Fibroblast of lung (primary cell): ENCODE results near the gene DRAXIN. TPM values are rescaled to one million over a fixed set of nuclear protein-coding genes. Genes with fewer than 3 reads are reported as not detected.

Source experiments
- DNase-seq, 2 donors: peaks; one replicate each; pipeline versions ENCODE4 v3.0.0 to v3.0.0-alpha.2; 2010; ENCODE audit warnings: low read depth in 2 of 2
- H2AFZ ChIP-seq: 2 replicates; pipeline ENCODE4 v1.5.1; 2012; ENCODE audit warnings: low read length, control low read depth, inconsistent platforms
- H3K27ac ChIP-seq: 2 replicates; pipeline ENCODE4 v1.5.1; 2011; ENCODE audit warnings: low read length, control low read depth; ENCODE audit not compliant: insufficient read depth
- H3K27me3 ChIP-seq: 2 replicates; pipeline ENCODE4 v1.5.1; 2011; ENCODE audit warnings: mild to moderate bottlenecking, low read length; ENCODE audit not compliant: control insufficient read depth, insufficient read depth
- H3K36me3 ChIP-seq: 2 replicates; pipeline ENCODE4 v1.5.1; 2011; ENCODE audit warnings: low read length; ENCODE audit not compliant: control insufficient read depth, insufficient read depth
- H3K4me1 ChIP-seq: 2 replicates; pipeline ENCODE4 v1.5.1; 2011; ENCODE audit warnings: low read length; ENCODE audit not compliant: control insufficient read depth, insufficient read depth; ENCODE audit errors: extremely low read depth
- H3K4me2 ChIP-seq: 2 replicates; pipeline ENCODE4 v1.5.1; 2011; ENCODE audit warnings: low read length, control low read depth; ENCODE audit not compliant: insufficient read depth; ENCODE audit errors: extremely low read depth
- H3K4me3 ChIP-seq, 4 experiments: fragments of 200-600 bp in 1 of 4; sonication (generic) in 1 of 4; replicated peaks in 1 of 4; 2 replicates each; pipeline ENCODE4 v1.5.1; 2011 to 2016; ENCODE audit warnings: low read length in 4 of 4, low read depth in 3 of 4, mild to moderate bottlenecking in 3 of 4, control low read depth in 2 of 4, inconsistent platforms in 1 of 4, mixed read lengths in 1 of 4; ENCODE audit not compliant: insufficient read depth in 1 of 4; ENCODE audit errors: control extremely low read depth in 1 of 4
- H3K79me2 ChIP-seq: 2 replicates; pipeline ENCODE4 v1.5.1; 2012; ENCODE audit warnings: mild to moderate bottlenecking, low read length, inconsistent platforms; ENCODE audit not compliant: control insufficient read depth, insufficient read depth
- H3K9ac ChIP-seq: 2 replicates; pipeline ENCODE4 v1.5.1; 2011; ENCODE audit warnings: mild to moderate bottlenecking, low read length, control low read depth; ENCODE audit not compliant: insufficient read depth
- H3K9me3 ChIP-seq: 2 replicates; pipeline ENCODE4 v1.5.1; 2012; ENCODE audit warnings: low read depth, low read length; ENCODE audit not compliant: control insufficient read depth, insufficient read depth
- H4K20me1 ChIP-seq: 2 replicates; pipeline ENCODE4 v1.5.1; 2011; ENCODE audit warnings: low read length; ENCODE audit not compliant: control insufficient read depth, insufficient read depth; ENCODE audit errors: extremely low read depth
- CTCF ChIP-seq, 2 donors: IDR thresholded peaks in 1 of 2; conservative IDR thresholded peaks in 1 of 2; 1 replicate in 1 of 2; 2 replicates in 1 of 2; pipeline ENCODE4 v1.5.1; 2011 to 2012; ENCODE audit warnings: low read length in 2 of 2, control low read depth in 1 of 2, inconsistent platforms in 1 of 2, low read depth in 1 of 2, mild to moderate bottlenecking in 1 of 2
- EZH2 ChIP-seq: IDR thresholded peaks from 2 replicates; pipeline ENCODE4 v1.5.1; 2012; ENCODE audit warnings: low read length, control low read depth, mild to moderate bottlenecking; ENCODE audit errors: missing control alignments
- polyA plus RNA-seq, 2 donors: library from polyadenylated mRNA; depleted of rRNA in 1 of 2; stranded (reverse) in 1 of 2; unstranded in 1 of 2; fragments of >200 nt; gene quantifications; 2 replicates each; pipeline ENCODE4 v1.2.1, GENCODE V29; 2011 to 2012; ENCODE audit warnings: missing spikeins in 1 of 2
- total RNA-seq: library from RNA; depleted of rRNA; stranded (reverse); fragments of >200 nt; gene quantifications from 2 replicates; pipeline ENCODE4 v1.2.1, GENCODE V29; 2014

DRAXIN gene
- total and polyA plus RNA-seq, 2 donors (not counting 1 experiment from before 2014, with no cell fraction given): 0.03 to 0.50 TPM

GRCh38 chr1:11704194-11704529 lies 12.7 kb downstream of the DRAXIN start:
- H3K9ac ChIP-seq: no peak overlapping the region
- H3K9me3 ChIP-seq: no peaks in the 10 kb centered on the region
- TF ChIP-seq CTCF (conservative IDR thresholded peaks at IDR 0.05 in 1 of 2, IDR thresholded peaks at IDR 0.05 in 1 of 2; ENCODE audit: low read depth in 1 of 2, low read length in 2 of 2) (no peak), EZH2 (no peak)
- no peak overlapping the region for H3K4me2 ChIP-seq
- H3K79me2 ChIP-seq: no peaks in the 10 kb centered on the region
- no peaks in the 10 kb centered on the region for H3K36me3 ChIP-seq
- DNase-seq: no peak
- no peak overlapping the region for H3K4me3 ChIP-seq
- peaks cover 24% of the 10 kb centered on the region for H3K27me3 ChIP-seq
- H4K20me1 ChIP-seq: no peaks in the 10 kb centered on the region
- no peaks in the 10 kb centered on the region for H3K4me1 ChIP-seq
- H3K27ac ChIP-seq: no peak overlapping the region
- H2AFZ ChIP-seq: no peak overlapping the region

GRCh38 chr1:11704691-11705475 lies 13.4 kb downstream of the DRAXIN start:
- DNase-seq: no peak
- H4K20me1 ChIP-seq: no peaks in the 10 kb centered on the region
- no peak overlapping the region for H3K27ac ChIP-seq
- H3K4me3 ChIP-seq: no peak overlapping the region
- no peaks in the 10 kb centered on the region for H3K36me3 ChIP-seq
- H3K79me2 ChIP-seq: no peaks in the 10 kb centered on the region
- H3K4me2 ChIP-seq: no peak overlapping the region
- H3K4me1 ChIP-seq: no peaks in the 10 kb centered on the region
- H3K9me3 ChIP-seq: no peaks in the 10 kb centered on the region
- H2AFZ ChIP-seq: no peak overlapping the region
- no peak overlapping the region for H3K9ac ChIP-seq
- H3K27me3 ChIP-seq: peaks cover 24% of the 10 kb centered on the region
- TF ChIP-seq EZH2: no peak
- no peak for TF ChIP-seq CTCF (conservative IDR thresholded peaks at IDR 0.05 in 1 of 2, IDR thresholded peaks at IDR 0.05 in 1 of 2; ENCODE audit: low read depth in 1 of 2, low read length in 2 of 2)

GRCh38 chr1:11705596-11705995 lies 14.1 kb downstream of the DRAXIN start:
- Histone ChIP-seq H3K36me3 (no peaks in the 10 kb centered on the region), H3K4me3 (no peak overlapping the region), H4K20me1 (no peaks in the 10 kb centered on the region), H3K79me2 (no peaks in the 10 kb centered on the region), H3K4me1 (no peaks in the 10 kb centered on the region), H2AFZ (no peak overlapping the region), H3K27ac (no peak overlapping the region), H3K9me3 (no peaks in the 10 kb centered on the region), H3K4me2 (no peak overlapping the region), H3K27me3 (peaks cover 20% of the 10 kb centered on the region), H3K9ac (no peak overlapping the region)
- DNase-seq: no peak
- TF ChIP-seq CTCF (conservative IDR thresholded peaks at IDR 0.05 in 1 of 2, IDR thresholded peaks at IDR 0.05 in 1 of 2; ENCODE audit: low read depth in 1 of 2, low read length in 2 of 2) (no peak), EZH2 (no peak)
